GM18870 (cell line): Measurements from ENCODE around the gene CYP26C1.

ENCODE experiments used
- ATAC-seq: cut with Tn5 transposase; IDR thresholded peaks from one replicate; pipeline ENCODE4 v1.9.1; 2021; ENCODE audit warnings: moderate library complexity; ENCODE audit not compliant: unreplicated experiment

The CYP26C1 gene

GRCh38 chr10:93063977-93064660 is 3.5 kb downstream of the CYP26C1 start:
- no peak for ATAC-seq

GRCh38 chr10:93064874-93065660 is 4.5 kb downstream of the CYP26C1 start:
- ATAC-seq: no peak

- ATAC-seq: no peak
These were observed 5.3 kb downstream of the CYP26C1 start for GRCh38 chr10:93065675-93066543.

- no peak for ATAC-seq
These were observed 5.9 kb downstream of the CYP26C1 start for GRCh38 chr10:93066544-93066913.

- ATAC-seq: no peak
These were observed 7.1 kb downstream of the CYP26C1 start for GRCh38 chr10:93067443-93068365.

GRCh38 chr10:93068411-93069244 is 8.0 kb downstream of the CYP26C1 start:
- no peak for ATAC-seq

GRCh38 chr10:93069245-93069561 is 8.6 kb downstream of the CYP26C1 start:
- no peak for ATAC-seq

GRCh38 chr10:93070378-93071176 is 10.0 kb downstream of the CYP26C1 start:
- no peak for ATAC-seq

GRCh38 chr10:93071177-93071472 is 10.5 kb downstream of the CYP26C1 start:
- no peak for ATAC-seq

GRCh38 chr10:93071674-93072224 is 11.2 kb downstream of the CYP26C1 start:
- no peak for ATAC-seq

- ATAC-seq: no peak
These were observed 11.7 kb downstream of the CYP26C1 start for GRCh38 chr10:93072225-93072712.

GRCh38 chr10:93072713-93073538 is 12.3 kb downstream of the CYP26C1 start:
- ATAC-seq: no peak

GRCh38 chr10:93073539-93074146 is 13.0 kb downstream of the CYP26C1 start, which contains the start of gene CYP26A1:
TSS of gene CYP26A1 (plus strand) at chr10:93073893. CDS start at chr10:93073935, 42 bp downstream.
- no peak for ATAC-seq

- no peak for ATAC-seq
These were observed 13.6 kb downstream of the CYP26C1 start for GRCh38 chr10:93074147-93074596.

- ATAC-seq: no peak
These were observed 14.2 kb downstream of the CYP26C1 start for GRCh38 chr10:93074597-93075368.
